Thyroid gland (tissue), 4 donors: ENCODE results near the gene NDST1.

Source experiments
- POLR2A ChIP-seq, 2 donors: fragments of 450-650 bp; IDR thresholded peaks; one replicate each; pipeline ENCODE4 v1.6.1; 2017; ENCODE audit warnings: antibody characterized with exemption in 2 of 2, mild to moderate bottlenecking in 2 of 2, moderate library complexity in 1 of 2
- TF ChIP-seq, protein P1 (sequence below), 6 experiments: fragments of 200-600 bp in 3 of 6; fragments of 450-650 bp in 3 of 6; sonication (generic) in 3 of 6; IDR thresholded peaks; one replicate each; pipeline ENCODE4 v1.5.1; 2016 to 2019; ENCODE audit warnings: antibody characterized with exemption in 6 of 6, mild to moderate bottlenecking in 2 of 6, inconsistent platforms in 1 of 6, moderate library complexity in 1 of 6

DNA sequence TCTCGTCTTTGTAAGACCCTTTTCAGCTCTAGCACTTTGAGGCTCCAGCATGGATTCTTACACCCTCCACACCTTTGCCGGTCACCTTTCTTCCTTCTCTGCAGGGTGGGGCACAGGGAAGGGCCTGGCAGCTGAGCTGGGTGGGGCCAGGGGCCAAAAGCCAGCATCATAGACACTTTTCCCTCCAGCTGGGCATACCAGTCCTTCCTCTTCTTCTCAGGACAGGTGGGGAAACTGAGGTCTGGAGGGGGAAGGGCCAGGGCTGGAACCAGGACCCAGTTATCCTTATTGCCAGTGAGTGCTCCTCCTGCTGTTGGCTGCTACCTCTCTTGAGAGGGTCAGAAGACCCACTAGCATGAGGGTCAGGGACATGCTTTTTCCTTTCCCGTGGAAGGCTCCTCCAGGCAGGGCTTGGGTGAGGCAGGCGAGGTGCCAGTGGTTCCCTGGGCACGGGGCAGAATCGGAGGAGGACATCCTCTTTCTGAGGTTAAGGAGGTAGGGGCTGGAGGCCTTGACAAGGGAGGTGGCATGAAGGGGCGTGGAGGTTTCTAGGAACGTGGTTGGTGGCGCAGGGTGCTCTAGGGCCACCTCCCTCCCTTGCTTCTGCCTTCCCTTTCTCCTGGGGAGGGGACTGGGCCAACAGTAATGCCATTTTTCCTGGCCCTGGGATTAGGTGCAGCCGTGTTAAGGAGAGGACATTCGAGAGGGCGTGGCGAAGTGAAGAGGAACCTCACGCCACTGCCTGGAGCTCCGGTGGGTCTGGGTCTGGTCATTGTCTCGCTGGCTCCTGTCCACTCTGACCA lies at the start of gene NDST1:
- TF ChIP-seq, protein P1, sequence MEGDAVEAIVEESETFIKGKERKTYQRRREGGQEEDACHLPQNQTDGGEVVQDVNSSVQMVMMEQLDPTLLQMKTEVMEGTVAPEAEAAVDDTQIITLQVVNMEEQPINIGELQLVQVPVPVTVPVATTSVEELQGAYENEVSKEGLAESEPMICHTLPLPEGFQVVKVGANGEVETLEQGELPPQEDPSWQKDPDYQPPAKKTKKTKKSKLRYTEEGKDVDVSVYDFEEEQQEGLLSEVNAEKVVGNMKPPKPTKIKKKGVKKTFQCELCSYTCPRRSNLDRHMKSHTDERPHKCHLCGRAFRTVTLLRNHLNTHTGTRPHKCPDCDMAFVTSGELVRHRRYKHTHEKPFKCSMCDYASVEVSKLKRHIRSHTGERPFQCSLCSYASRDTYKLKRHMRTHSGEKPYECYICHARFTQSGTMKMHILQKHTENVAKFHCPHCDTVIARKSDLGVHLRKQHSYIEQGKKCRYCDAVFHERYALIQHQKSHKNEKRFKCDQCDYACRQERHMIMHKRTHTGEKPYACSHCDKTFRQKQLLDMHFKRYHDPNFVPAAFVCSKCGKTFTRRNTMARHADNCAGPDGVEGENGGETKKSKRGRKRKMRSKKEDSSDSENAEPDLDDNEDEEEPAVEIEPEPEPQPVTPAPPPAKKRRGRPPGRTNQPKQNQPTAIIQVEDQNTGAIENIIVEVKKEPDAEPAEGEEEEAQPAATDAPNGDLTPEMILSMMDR (IDR thresholded peaks at IDR 0.05): no peak
- TF ChIP-seq POLR2A (IDR thresholded peaks at IDR 0.05): peak in 1 of 2 donors; percentile 14
